G401.6 (cell line): ENCODE results near the gene EIF4ENIF1.
"Not testable (repeated sequence)": the region's sequence is repeated elsewhere in the genome, so short reads cannot be mapped to it uniquely, and the experiment has no call there.

Experiments used
- FAIRE-seq: peaks from 2 replicates; lab custom pipeline; 2012; peaks lifted over from hg19 to GRCh38; lab: Jason Lieb, UNC

EIF4ENIF1 gene

DNA sequence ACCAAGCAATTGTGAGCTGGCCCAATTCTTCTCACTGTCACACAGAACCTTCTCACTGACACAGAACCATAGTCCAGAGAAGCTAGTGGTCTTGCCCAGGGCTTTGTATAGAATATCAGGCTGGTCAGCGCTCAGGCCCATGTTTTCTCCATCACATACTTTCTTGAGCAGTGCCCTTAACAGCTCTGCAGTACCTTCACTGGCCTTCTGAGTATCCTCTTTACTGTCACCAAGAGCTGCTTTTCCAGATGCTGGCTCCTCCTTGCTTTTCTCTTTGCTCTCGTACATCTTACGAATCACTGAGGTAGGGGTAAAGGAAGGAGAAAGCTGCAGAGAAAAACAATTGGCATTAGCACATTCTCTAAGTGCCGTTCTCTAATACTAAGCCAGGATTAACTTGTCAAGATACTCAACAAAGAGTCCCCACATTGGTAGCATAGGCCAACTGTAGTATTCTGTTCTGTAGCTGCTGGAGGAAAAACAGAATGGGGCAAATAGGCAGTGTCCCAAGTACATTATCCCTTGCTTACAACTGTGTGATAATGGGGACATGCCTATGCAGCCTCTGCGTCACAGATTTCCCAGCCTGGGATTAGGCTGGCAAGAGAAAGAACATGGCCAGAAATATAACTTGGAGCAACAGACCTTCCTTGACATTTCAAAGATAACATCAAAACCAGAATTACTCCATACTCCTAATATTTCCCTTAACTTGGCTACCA, 46.7 kb downstream of the EIF4ENIF1 start:
- no peak for FAIRE-seq

DNA sequence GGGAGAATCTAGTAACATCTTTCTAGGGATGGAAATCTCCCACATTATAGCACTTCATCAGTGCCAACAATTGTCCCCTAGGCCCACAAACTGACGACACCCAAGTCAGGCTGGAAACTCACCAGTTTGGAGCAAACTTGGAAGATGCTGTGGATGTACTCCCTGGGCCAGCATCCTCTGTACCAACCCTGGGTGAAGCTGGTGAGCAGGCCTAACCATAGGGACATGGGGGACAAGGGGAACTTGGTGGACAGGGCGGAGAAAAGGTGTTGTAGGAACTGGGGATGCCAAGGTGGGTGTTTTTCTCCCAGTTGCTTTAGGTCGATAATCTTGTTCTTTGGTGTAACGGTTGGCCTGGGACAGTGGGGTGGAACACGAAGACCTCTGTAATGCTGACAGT, 48.0 kb downstream of the EIF4ENIF1 start:
- FAIRE-seq, result no peak

DNA sequence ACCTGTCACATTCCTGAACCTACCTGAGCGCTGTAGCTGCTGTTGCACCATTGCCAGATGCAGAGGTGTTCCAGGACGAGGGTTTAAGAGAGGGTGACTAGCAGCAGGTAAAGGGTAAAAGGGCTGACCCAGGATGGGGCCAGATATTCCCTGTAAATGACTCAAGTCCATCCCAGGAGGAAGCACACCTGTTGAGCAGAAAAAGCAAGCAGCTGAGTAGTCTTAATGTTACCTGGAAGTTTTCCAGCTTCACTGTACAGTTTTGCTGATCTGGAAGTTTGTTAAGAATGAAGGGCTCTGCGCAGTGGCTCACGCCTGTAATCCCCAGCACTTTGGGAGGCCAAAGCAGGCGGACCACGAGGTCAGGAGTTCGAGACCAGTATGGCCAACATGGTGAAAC, 49.0 kb downstream of the EIF4ENIF1 start:
- FAIRE-seq, result no peak

DNA sequence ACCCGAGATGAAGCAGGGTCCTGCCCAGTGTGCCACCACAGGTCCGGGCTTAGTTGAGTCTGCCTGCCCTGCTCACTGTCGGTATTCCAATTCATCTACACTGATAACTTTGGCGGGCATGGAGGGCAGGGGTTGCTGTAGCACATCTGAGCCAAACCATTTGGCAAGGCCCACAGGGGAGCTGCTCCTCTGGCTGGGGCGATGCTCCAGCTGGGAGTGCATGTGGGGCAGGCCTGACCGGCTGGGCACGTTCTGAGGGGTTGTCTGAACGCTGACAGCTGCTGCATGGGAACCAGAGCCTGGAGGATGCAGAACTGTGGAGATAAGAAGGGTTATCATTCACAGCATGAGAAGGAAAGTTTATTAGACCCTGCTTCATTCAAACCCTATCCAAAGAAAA, 49.8 kb downstream of the EIF4ENIF1 start:
- no peak for FAIRE-seq

DNA sequence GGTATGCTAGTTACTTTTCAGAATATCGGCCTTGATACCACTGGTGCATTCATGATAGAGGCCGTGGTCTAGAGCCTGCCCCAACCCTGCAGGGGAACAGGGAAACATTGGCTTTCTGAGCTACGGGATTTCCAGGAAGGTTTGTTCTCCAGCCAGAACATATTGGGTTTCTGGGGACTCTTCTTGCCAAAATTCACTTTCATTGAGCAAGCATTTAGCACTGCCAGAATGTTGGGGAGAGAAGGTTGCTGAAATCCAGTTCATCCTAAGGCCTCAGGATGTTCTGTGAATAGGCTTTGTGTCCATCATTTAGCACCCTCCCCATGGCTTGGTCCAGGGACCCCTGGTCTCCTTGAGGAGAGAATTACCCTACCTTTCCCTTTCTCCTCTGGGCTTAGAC, 53.5 kb downstream of the EIF4ENIF1 start:
- FAIRE-seq, result no peak

DNA sequence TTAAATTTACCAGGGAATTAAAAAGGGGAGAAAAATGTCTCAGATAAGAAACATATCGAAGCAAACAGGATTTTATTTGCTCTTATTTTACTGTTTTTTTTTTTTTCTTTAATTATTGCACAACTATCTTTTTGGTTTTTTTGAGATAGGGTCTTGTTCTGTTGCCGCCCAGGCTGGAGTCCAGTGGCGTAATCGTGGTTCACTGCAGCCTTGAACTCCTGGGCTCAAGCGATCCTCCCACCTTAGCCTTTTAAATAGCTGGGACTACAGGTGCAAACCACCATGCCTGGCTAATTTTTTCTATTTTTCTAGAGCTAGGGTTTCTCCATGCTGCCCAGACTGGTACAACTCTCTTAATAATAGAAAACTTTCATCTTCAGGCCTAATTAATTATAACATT, 57.7 kb downstream of the EIF4ENIF1 start:
- FAIRE-seq, result no peak

DNA sequence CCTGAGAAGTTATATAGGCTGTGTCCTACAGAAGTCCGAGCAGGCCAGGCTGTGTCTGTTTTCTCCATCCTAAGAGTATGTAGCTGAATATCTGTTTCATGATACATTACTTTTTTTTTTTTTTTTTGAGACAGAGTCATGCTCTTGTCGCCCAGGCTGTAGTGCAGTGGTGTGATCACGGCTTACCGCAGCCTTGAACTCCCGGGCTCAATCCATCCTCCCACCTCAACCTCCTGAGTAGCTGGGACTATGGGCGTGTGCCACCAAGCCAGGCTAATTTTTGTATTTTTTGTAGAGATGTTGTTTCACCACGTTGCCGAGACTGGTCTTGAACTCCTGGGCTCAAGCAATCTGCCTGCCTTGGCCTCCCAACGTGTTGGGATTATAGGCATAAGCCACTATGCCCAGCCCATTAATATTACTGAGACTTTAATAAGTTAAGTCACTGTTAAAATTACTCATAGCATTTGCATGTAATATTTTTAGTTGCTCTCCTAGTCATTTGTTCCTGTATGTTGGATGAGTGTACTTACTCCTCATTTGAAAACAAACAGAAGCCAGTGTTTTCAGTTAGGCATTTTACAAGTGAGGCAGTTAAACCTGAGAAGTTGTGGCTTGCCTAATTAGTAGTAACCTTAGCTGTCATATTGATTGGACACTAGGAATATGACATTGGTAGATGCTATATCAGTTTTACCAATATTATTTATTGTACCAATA, 64.2 kb downstream of the EIF4ENIF1 start:
- FAIRE-seq, result no peak

DNA sequence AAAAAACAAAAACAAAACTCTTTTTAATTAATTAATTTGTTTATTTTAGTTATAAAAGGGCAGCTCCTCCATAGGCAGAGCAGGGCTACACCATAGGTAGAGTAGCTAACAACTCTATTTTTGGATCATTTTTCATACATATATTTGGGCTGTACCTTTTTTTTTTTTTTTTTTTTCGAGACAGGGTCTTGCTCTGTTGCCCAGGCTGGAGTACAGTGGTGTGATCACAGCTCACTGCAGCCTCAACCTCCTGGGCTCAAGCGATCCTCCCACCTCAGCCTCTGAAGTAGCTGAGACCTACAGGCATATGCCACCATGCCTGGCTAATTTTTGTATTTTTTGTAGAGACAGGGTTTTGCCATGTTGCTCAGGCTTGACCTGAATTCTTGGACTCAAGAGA, 87.3 kb downstream of the EIF4ENIF1 start:
- not testable (repeated sequence) for FAIRE-seq

DNA sequence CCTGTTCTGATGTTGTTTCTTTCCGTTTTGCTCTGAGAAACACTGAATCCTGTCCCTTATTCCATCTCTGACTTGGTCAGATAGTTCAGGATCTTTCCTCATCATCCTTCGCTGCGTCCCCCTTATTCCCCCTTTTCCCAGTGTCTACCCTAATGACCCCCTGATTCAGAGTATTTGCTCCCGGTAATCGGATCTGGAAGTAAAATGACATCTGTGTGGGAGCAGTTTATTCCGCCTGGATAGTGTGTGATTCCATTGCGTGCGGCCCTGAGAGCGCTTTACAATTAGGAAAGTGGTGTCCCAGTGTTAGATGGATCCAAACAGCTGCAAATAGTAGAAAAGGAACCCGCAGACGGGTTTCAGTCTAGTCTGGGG, 89.6 kb downstream of the EIF4ENIF1 start:
- no peak for FAIRE-seq

DNA sequence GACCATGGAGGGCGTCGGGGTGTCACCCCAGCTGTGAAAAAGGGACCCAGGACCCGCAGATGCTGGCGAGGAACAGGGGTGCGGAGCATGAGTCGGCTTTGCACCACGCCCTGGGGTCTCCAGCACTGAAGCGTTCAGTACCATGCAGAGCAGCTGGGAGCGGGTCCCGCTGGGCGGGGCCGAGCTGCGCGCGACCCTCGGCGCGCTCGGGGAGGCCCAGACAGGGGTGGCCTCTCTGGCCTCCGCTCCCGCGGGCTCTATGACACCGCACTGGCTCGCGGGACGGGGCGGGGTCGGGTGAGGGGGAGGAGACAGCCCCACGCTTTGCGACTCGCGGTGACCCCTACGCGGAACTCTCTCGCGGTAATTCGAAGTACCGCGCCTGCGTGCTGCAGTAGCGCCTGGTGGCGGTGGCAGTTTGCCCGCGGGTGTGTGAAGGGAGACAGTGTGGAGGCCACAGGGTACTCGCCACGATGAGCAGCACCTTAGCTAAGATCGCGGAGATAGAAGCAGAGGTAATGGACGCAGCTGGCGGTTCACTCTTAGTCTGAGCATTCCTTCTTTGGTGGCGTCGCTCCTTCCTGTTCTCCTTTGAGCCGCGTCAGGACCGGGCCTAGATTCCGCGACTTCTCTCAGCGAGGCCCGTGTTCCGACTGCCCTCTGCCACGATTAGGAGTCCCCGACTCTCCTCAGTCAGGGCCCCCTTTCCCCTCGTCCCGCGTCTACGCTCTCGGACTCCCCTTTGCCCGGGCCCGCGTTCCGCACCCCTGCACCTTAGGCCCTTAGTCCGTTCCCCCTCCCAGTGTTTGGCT, 90.2 kb downstream of the EIF4ENIF1 start, which contains the start of gene DRG1:
Gene DRG1, plus strand, starts transcription at position 394 of the 812 bp plus-strand sequence. Its CDS starts 80 bp downstream, at position 474.
- FAIRE-seq, result peak; percentile 95

DNA sequence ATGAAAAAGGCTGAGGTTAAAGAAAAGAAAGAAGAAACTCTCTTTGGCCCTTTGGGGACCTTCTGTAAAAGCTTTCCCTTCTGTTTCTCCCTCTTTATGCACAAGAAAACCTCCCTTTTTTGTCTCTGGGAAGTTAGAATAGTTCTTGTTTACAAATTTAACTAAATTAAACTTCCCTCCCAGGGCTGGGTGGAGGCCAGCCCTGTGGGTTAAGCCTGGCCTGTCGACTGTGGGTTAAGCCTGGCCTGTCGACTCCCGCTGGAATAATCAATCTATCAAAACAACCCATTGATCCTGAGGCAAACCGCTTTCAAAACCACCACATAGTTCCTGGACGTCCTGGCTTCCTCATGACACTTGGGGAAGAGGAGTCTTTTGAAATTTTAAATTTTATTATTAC, 91.4 kb downstream of the EIF4ENIF1 start:
- no peak for FAIRE-seq

DNA sequence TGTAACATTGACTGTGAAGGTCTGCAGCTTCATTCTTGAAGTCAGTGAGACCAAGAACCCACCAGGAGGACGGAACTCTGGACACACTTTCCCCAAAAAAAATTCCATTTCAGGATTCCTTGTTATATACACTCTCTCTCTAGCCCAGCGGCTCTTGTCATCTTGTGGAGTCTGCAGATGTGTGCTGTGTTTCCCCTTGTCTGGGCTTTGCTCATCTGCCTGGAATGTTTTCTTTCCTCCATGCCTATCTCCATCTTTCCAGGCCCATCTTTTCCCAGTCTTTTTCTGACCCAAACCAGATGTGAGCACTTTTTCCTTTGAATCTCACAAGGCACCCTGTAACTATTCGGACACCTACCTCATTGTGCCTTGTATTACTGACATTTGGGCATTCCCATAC, 95.3 kb downstream of the EIF4ENIF1 start:
- FAIRE-seq, result no peak

DNA sequence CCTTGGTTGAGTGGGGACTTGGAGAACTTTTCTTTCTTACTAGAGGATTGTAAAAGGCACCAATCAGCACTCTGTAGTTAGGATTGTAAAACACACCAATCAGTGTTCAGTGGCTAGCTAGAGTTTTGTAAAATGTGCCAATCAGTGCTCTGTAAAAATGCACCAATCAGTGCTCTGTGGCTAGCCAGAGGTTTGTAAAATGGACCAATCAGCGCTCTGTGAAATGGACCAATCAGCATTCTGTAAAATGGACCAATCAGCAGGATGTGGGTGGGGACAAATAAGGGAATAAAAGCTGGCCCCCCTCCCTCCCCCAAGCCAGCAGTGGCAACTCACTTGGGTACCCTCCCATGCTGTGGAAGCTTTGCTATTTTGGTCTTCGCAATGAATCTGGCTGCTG, 95.7 kb downstream of the EIF4ENIF1 start:
- no peak for FAIRE-seq
